GM21786 (cell line): ENCODE results near the gene TM2D3.

ENCODE experiments used
- ATAC-seq: cut with Tn5 transposase; IDR thresholded peaks from one replicate; pipeline ENCODE4 v1.9.1; 2021; ENCODE audit not compliant: unreplicated experiment

TM2D3 gene

DNA sequence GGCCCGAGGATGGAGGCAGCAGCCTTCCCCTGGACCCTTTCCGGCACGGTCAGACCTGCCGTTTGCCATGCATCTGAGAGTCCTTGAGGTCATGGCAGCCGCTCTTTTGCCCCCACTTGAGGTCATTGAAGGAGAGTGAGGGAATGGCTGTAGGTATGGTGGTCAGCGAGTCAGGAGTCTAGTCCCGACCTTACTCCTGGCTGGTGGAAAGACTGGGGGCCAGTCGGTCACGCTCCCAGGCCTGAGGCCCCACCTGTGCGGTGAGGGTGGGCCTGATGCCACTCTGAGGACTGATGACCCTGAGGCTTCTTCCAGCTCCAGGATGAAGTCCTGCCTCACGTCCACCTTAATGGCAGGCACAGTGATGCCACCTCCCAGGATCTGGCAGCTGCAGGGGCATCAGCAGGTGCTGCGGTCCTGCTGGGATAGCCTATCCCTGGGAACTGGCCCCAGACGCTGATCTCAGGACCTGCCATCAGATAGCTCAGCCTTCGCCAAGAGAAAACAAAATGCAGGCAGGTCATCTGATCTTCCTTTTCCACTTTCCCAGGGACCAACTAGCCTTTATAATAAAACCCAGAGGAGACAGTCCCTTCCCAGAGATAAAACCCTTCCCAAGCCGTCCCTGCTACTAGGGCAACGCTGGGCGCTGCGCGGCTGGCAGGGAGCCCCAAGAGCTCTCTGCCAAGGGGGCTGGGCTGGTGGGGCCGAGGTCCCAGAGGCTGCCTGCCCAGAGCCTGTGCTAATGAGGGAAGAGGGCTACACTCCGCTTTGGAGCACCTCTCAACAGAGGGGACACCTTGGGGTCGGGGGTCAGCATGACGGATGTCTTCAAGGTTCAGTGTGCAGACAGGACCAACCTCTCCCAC, 42.2 kb downstream of the TM2D3 start:
- ATAC-seq, result no peak

DNA sequence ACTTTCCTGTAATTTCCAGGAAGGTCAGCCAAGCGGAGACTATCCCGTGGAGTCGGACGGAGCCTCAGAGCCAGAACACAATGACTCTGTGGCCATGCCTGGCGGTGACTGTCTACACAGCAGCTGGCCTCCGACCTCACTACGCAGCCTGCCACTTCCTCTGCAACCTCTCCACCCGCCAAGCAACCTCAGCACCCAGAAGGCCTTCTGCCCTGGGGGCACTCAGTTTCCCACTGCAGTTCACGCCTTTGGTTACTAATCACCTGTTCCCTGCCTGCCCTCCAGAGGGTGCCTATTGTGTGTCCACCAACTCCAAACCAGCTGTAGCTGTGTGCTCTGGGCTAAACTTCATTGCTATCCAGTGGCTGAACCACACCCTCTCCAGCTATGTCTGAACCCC, 44.0 kb downstream of the TM2D3 start:
- no peak for ATAC-seq

DNA sequence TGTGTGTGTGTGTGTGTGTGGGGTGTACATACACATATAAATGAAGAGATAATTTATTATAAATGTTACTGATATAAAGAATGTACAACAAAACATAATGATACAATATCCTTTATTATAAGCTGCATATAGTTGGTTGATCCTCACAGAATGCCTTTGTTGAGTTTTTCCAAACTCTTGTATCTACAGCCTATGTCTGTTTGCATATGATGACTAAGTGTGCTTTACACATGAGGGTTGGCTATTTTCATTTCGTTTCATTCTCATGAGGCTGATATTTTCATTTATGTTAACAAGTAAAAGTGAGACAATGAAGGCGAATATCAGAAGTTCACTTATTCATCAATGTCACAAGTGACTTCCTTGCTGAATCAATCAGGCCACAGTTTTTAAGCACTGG, 45.1 kb downstream of the TM2D3 start:
- no peak for ATAC-seq

DNA sequence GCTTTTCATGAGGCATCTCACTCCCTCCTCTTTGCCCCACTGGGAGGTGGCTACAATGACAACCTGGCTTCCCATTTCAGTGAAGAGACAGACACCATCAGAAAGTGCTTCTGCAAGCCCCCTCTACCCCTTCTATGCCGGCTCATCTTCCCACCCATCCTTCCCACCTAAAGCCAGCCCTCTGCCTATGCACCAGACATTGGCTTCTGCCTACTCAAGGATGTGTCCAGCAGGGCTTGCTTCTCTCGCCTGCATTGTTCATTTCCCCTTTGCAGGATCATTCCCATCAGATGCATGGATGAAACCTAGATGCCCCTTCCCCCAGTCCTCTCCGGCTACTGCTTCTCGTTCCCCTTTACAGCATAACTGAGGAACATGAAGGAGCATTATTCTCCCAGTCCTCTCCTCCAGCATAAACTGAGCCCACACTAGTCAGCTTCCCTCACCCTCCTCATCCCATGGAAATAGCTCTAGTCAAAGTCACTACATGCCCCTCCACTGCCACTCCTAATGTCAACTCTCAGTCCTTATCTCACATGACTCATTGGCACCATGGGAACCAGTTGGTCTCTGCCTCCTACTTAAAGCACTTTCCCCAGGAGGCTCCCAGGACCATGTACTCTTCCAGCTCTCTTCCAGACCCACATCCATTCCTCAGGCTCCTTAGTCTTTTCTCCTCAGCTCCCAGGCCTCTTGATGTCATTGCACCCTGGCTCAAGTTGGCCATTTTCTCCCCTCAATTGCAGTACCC, 47.9 kb downstream of the TM2D3 start:
- ATAC-seq, result no peak

DNA sequence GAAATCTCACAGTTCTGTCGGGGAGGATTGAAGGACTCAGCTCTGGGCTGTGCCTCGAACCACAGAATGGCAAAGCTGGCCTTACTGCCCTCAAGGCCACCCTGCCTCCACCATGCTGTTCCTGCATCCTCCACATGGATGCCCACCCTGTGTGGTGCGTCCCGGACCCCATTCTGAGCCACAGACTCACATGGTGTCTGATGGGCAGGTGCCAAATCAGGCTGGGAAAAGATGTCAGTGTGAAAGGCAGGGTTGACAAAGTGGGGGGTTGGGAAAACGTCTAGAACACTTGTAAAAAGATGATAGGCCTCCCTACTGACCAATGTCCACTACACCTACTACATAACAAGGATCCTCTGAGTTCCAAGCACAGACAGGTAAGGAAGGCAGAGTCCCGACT, 49.4 kb downstream of the TM2D3 start:
- ATAC-seq, result no peak

DNA sequence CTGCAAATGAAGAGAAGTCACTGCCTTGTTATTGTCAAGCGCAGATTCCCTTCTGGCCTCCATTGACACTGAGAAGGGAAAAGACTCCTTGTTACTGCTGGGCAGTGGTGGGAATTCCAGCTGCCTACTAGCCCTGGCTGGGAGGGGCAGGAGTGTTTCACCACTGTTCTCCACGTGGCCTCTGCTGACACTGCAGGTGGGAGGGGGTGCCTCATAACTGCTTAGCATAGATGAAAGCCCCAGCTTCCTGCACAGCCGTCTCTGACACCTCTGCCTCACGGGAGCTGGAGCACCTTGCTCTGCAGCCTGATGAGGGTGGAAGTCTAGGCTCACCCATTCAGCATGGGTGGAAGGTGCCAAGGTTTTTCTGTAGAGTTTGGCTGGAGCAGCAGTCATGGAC, 52.1 kb downstream of the TM2D3 start:
- no peak for ATAC-seq

- ATAC-seq, result no peak
Observed at GRCh38 chr15:101599091-101599490, 53.1 kb downstream of the TM2D3 start.

- no peak for ATAC-seq
Observed at GRCh38 chr15:101597360-101597928, 54.7 kb downstream of the TM2D3 start.

DNA sequence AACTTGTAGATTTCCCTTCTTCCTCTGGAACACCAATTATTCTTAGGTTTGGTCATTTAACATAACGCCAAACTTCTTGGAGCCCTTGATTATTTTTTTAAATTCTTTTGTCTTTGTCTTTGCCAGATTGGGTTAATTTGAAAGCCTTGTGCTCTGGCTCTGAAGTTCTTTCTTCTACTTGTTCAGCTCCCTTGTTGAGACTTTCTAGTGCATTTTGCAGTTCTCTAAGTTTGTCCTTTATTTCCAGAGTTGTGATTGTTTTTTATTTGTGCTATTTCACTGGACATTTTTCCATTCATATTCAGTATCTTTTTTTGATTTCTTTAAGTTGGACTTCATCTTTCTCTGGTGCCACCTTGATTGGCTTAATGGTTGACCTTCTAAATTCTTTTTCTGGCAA, 55.5 kb downstream of the TM2D3 start:
- ATAC-seq, result no peak
